Nucleus accumbens (tissue), 56 donors: ENCODE results near the gene ASB4.
"Not testable (repeated sequence)": the region's sequence is repeated elsewhere in the genome, so short reads cannot be mapped to it uniquely, and the experiment has no call there.

Experiments used
- DNase-seq, 56 donors: peaks; one replicate each; lab custom pipeline; 2025; lab: John Stamatoyannopoulos, UW

ASB4 gene, protein sequence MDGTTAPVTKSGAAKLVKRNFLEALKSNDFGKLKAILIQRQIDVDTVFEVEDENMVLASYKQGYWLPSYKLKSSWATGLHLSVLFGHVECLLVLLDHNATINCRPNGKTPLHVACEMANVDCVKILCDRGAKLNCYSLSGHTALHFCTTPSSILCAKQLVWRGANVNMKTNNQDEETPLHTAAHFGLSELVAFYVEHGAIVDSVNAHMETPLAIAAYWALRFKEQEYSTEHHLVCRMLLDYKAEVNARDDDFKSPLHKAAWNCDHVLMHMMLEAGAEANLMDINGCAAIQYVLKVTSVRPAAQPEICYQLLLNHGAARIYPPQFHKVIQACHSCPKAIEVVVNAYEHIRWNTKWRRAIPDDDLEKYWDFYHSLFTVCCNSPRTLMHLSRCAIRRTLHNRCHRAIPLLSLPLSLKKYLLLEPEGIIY

DNA sequence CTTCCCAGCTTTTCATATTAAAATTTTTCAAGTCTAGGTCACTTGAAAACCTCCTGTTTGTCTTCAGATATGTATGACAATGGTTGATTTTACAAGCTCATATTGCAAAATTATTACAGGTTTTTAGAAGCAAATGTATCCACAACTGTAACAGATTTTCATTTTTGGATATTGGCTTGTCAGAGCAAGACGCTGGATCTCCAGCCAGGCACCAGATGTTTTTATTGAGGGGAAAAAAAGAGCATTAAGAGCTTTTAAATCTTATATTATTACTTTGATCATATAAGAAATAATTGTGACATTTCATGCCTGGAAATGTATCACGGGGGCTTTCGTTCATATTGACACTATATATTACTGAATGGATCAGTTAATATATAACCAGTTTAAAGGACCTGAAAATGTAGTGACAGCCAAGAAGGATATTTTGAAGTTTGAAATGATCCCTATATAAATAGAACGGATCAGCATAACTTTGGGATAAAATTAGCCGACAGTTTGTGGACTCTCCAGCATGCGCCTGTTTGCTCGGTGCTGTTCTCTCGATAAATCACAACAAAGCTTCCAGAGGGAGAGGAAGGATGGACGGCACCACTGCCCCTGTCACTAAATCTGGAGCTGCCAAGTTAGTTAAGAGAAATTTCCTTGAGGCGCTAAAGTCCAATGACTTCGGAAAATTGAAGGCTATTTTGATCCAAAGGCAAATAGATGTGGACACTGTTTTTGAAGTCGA is at the start of gene ASB4:
Gene ASB4 (plus strand): TSS at position 553 of the 733 bp plus-strand sequence. CDS start 29 bp downstream, at position 582.
- DNase-seq, result no peak

DNA sequence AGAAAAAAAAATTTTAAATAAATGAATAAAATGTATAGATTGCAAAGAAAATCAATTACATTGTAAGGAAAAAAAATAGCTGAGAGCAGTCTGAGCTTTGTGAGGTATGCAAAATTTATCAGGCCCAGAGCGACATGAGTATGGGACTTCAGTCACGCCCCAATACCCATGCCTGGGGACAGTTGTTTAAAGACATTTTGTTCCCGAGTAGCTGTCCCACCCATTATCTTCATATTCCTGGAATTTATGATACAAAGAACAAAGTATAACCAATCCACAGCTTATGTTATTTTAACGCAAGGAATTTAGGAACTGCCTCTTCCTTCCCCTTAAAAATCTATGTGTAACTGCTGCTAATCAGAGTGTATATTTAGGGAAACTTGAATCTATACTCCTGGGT is 49.3 kb upstream of the ASB4 start:
- no peak for DNase-seq

DNA sequence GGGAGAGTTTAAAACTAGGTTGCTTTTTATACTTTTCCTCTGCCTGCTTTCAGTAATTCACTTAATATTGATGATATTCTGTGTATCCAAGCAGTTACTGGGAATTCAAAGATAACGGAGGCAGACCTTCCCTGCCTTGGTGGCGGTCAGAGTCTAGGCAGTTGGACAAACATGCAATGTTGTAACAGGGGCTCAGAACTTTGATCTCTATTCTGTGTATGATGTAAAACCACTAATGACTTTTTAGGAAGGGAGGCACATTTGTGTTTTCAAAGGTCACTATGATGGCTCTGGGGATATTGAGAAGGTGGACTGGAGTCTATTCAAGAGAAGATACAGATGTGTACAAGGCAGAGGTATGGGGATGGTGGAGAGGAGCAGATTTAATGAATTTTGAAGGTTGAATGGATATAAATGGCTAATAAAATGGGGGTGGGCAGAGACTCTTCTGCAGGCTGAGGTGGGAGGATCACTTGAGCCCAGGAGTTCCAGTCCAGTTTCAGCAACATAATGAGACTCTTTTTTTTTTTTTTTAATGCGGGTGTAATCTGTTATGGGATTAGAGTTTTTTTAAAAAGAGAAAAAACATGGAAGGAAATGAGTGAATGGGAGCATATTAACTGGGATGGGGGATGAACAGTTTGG is 45.2 kb upstream of the ASB4 start:
- no peak for DNase-seq

DNA sequence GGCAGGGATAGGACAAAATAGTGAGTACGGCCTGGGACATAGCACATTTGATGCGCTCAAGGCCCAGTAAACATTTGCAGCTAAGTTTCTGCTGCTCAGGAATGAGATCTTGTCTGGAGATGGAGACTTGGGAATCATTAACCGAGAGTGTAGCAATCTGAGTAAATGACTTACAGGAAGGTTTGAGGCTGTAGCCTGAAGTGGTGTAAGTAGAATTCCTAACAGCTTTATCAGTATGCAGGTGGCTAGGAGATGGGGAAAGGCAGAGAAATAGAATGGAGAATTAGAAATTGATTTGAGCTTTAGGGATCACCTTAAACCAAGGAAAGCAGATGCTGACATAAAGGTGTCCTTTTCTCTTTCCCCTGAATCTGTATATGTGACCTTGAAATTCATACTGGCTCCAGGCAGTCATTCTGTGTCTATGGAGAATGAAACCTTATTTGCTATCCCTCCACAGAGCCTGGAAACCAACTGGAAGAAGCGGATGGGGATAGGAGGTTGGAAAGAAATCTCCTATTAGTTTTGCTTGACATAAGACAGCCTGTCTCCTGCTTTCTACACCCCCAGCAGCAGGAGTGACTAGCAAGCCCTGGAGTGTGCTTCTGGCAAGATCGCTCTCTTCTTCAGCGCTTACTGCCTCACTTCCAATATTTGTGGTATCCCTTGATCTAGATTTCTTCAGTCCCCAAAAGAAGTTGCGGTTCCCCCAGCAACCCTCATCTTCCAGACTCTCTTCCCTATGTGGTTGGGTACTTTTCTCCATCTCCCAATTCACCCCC is 44.5 kb upstream of the ASB4 start:
- DNase-seq, result no peak

DNA sequence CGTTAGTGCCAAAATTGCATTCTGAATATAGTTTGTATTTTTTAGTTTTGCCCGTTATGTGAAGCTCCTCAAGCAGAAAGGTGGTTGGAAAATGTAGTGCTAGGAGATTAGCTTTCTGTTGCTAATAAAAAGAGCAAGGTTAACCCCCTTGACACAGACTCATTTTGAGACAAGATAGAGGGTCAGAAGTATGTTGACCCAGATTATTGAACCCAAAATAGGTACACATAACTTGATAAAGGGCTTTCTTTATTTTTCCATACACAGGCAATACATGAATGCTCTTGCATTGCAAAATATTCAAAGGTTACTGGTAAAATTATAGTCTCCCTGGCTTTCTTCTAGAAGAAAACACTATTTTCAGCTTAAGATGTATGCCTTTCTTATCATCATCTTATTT is 40.9 kb upstream of the ASB4 start:
- DNase-seq, result no peak

DNA sequence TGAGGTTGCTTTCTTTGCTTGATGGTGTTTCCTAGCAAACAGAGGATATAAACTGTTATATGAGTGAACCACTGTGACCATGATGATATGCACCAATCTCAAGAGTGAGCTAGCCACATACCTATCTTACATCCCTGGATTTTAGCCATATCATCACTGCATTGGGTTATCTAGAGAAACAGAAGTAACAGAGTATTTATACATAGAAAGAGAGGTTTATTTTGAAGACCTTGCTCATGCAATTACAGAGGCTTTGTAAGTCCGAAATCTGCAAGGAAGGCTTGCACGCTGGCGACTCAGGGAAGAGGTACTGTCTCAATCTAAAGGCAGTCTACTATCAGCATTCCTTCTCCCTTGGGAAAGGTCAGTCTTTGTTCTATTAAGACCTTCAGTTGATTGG is 39.1 kb upstream of the ASB4 start:
- DNase-seq, result no peak

DNA sequence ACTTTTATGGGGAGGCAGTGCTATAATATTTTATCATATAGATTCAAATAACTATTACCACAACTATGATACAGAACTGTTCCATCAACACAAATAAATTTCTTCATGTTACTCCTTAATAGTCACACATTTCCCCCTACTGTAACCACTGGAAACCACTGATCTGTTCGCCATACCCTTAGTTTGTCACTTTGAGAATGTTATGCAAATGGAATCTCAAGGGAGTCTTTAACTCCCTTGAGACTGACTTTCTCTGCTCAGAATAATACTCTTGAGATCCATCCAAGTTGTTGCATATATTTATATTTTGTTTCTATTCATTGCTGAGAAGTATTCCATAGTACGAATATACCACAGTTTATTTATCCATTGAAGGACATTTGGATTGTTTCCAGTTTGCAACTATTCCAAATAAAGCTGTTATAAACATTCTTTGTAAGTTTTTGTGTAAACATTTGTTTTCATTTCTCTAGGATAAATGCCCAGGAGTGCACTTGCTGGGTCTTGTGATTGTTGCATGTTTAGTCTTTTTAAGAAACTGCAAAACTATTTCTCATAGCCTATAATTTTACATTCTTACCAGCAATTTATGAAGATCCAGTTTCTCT is 31.2 kb upstream of the ASB4 start:
- DNase-seq, result no peak

DNA sequence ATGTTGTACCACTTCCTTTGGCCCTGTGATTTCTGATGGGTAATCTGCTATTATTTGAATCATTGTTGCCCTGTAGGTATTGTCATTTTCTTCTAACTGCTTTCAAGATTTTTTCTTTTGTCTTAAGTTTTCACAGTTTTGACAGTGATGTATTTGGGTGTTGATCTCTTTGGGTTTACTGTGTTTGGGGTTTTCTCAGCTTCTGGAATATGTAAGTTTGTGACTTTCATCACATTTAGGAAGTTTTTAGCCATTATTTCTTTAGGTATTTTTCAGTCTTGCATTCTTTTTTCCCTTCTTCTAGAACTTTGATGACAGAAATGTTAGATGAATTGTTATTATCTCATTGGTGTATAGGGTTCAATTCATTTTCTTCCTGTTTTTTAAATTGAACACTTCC is 27.8 kb upstream of the ASB4 start:
- no peak for DNase-seq

DNA sequence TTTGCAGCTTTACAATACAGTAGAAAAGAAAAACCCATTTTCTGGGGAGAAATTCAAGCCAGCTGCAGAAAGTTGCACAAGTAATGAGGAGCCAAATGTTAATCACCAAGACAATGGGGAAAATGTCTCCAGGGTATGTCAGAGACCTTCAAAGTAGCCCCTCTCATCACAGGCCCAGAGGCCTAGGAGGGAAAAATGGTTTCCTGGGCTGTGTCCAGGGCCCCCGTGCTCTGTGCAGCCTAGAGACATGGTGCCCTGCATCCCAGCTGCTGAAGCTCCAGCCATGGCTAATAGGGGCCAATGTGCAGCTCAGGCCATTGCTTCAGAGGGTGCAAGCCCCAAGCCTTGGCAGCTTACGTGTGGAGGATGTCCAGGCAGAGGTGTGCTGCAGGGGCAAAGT is 25.1 kb upstream of the ASB4 start:
- not testable (repeated sequence) for DNase-seq

DNA sequence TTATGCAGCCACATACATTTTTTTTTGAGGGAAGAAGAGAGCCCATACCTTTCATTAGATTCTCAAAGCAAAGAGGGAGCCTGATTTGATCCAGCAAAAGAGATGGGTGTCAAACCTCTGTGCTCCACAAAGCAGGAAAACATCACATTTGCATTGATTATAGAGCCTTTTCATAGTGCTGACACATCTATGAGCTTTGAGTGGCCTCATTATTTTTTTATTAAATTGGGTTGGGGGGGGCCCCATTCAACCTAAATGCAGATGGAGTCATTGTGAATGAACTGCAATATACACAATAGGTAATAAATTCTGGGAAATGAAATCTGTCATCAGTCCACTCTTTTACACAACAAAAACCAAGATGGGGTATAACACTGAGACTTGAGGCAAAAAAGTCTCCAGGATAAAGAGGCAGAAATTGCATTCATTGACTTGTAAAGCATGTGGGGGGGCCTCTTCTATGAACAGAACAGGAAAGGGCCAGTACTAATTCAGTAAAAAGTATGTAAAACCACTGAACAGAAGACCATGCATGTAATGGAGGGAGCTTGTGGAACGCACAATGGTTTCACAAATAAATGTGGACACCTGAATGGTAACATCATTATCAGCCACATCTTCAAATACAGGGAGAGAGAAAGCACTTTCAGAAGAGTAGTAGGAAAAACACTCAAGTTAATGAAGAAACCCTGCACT is 17.7 kb upstream of the ASB4 start:
- DNase-seq, result no peak

DNA sequence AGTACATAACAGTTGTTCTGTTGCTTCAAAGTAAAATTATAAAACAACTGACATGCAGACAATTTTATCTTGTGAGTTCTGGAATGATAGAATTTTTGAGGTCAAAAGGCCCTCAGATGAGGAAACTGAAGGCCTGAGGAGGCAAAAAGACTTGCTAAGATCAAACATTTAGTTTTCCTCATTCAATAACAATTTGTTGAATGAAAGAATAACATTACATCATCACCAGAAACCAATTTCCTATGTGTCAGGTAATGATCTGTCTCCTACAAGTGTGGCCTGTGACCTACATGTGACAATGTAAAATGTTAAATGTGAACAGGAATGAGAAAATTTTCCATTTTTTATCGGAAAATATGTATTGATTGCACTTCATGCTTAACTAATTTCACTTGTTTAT is 16.6 kb upstream of the ASB4 start:
- no peak for DNase-seq

DNA sequence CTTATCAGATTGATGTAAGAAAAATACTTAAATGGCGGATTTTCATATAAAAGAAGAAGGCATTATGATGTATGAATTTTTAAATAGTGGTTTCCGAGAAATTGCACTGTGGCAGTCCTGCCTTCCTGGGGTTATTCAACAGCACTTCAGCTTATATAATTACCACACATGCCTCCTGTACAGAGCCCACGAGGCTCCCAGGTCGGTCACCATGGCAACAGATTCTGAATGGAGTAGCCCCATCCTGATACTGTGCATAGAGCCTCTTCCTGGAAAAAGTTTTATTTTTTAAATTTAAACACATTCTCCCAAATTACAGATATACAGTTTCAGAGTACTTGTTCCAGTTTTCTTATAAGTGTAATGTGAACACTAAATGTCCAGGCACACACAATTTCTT is 15.9 kb upstream of the ASB4 start:
- DNase-seq, result no peak

DNA sequence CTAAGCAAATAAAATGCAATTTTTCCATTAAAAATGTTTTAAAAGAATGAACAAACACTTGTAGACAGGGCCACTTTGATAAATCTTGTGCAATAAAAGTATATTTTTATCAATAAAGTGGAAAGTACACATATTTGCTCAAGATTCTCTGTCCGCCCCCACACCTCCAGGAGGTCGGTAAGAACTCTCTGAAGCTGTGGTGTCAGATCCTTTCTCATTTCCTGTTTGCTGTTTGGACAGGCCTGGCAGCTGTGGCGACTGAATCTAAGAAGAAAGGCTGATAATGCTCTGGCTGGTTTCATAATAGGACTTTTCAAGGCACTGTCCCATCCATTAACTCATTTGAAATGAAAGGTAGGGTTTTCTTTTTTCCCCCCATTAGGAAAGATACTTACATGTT is 15.3 kb upstream of the ASB4 start:
- peak in 1 of 56 donors; percentile 12 for DNase-seq

DNA sequence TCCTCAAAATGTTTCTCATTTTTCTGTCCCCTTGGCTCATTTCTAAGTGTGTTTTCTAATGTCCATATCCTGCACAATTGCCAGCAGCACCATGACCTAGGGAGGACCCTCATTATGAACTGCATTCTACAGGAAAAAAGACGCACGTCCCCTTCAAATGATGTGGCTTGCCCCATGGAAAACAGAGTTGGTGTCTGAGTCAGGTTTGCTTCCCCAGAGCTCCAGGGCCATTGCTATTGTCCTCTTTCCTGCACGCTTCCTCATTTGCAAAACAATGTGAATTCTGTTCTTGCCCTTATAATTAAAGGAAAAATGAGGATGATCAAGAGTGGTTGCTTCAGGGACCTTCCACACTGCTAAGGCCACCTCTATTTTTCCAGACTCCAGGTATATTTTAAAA is 14.7 kb upstream of the ASB4 start:
- no peak for DNase-seq

DNA sequence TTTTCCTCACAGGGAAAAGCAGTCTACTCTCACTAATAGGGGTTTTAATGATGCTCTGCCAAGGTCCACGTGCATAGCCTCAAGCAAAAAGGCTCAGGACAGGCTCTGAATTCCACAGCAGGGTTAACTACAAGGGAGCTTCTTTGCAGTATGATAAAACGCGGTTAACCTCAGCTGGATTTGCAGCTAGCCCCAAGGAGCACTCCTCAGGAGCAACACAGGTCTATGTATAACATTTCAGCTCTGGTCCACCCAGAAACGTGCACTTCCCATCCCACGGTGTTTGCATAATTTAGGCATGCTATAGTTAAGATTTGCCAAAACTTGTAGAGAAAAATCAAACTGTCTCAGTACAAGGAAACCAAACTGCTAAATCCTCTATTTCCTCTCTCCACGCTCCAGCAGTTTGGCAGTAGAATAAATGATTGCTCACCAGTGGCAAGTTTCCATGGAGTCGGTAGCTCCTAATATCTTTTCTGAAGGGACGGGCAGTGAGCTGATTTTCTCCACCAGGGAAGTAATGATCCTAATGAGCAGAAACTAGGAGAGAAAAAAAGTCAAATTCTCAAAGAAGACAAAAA is 13.1 kb upstream of the ASB4 start:
- DNase-seq, result peak in 1 of 56 donors; percentile 7

DNA sequence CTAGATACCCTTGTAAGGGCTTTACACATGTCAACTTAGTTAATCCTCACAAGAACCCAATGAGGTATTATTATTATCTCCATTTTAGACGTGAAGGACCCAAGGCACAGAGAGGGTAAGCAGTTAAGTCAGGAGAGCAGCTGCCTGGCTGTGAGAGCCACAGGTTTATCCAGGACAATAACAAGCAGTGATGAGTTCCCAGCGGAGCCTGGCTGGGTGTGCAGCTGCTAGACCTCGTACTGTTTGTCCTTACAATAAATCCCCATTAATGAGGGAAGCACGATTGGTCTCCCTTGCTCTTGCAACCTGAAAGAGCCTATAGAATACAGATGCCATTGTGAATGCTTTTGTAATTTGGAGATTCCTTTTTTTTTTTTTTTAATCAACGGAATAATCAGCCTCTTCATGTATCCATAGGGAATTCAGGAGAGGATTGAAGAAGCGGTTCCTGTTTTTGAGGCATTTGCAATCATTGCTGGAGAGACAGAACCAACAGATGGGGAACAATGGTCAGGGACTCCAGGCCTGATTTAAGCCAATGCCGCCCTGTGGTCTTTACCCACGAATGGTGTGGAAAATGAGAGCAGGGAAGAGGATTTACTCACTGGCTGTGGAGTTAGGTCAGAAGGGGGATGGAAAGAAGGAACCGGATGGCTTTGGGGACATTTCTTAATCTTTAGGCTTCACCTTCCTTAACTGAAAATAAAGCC is 12.3 kb upstream of the ASB4 start:
- no peak for DNase-seq

DNA sequence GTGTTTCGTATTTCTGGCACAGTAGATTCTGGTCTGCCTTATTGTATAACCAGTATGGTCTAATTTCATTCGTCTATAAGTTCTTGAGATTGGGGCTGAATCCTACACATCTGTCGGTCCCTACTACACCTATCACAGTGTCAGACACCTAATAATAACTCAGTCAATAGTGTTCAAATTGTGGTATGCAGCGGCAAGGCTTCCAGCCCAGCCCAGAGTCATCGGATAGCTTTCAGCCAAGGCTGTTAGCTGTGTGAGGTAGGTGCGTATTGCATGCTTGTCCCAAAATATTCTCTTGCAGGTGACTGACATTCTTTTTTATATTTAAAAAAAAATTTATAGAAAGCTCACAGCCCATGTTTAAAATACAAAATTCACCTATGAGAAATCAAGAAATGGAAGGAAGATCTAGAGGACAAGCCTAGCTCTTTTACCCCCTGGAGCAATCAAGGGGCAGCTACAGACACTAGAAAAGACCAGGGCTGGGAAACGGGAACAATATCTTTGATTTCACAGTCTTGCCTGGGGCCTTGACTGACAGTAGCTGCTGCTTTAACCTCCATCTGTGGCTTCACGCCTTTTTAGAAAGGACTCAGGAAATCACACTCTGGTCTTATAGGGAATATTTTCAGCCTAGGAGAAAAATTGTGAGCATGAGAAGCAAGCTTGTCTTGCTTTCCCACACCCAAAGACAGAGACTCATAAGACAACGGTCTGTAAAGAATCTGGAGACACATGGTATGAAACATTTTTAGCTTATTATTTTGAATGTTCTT is 9.5 kb upstream of the ASB4 start:
- DNase-seq, result no peak
